ENCODE measurements around the gene RNF181. TPM values are rescaled to one million over a fixed set of nuclear protein-coding genes. Genes with fewer than 3 reads are reported as not detected.
"Not testable (repeated sequence)": the region's sequence is repeated elsewhere in the genome, so short reads cannot be mapped to it uniquely, and the experiment has no call there.

The RNF181 gene
- total RNA-seq, 1 experiment from 2014 or later = 398 TPM

- no peak for DNase-seq
- Histone ChIP-seq H3K4me1 (ENCODE audit: low read length) (peaks cover 27% of the 10 kb centered on the region), H4K20me1 (ENCODE audit: insufficient read depth, low read depth, low read length) (no peaks in the 10 kb centered on the region), H3K9me3 (ENCODE audit: low read length) (no peaks in the 10 kb centered on the region), H3K9ac (ENCODE audit: low read length) (no peak overlapping the region), H2AFZ (ENCODE audit: low read length) (no peak overlapping the region), H3K4me3 (ENCODE audit: low read length) (no peak overlapping the region), H3K9me2 (replicated peaks; ENCODE audit: insufficient read depth, low read length) (no peaks in the 10 kb centered on the region), H3K79me2 (ENCODE audit: low read length) (peaks cover 34% of the 10 kb centered on the region), H3K27me3 (ENCODE audit: low read length) (no peaks in the 10 kb centered on the region), H3K4me2 (ENCODE audit: low read depth, low read length, poor library complexity, severe bottlenecking) (no peak overlapping the region), H3K36me3 (ENCODE audit: insufficient read depth, low read length) (peaks cover 13% of the 10 kb centered on the region; the same call in 1 of the 2 replicates), H3K27ac (ENCODE audit: low read length) (no peak overlapping the region)
Observed at GRCh38 chr2:85607268-85608215, 12.0 kb downstream of the RNF181 start.

- DNase-seq = no peak
- Histone ChIP-seq H3K4me3 (ENCODE audit: low read length) (peak overlapping the region; percentile 81), H3K4me1 (ENCODE audit: low read length) (peaks cover 23% of the 10 kb centered on the region), H3K4me2 (ENCODE audit: low read depth, low read length, poor library complexity, severe bottlenecking) (peak overlapping the region; percentile 90), H2AFZ (ENCODE audit: low read length) (peak overlapping the region; percentile 58), H3K79me2 (ENCODE audit: low read length) (peaks cover 43% of the 10 kb centered on the region), H3K27ac (ENCODE audit: low read length) (peak overlapping the region; percentile 29; the same call in 1 of the 2 replicates), H3K27me3 (ENCODE audit: low read length) (no peaks in the 10 kb centered on the region), H3K9me2 (replicated peaks; ENCODE audit: insufficient read depth, low read length) (no peaks in the 10 kb centered on the region), H3K36me3 (ENCODE audit: insufficient read depth, low read length) (peaks cover 13% of the 10 kb centered on the region; the same call in 1 of the 2 replicates), H3K9me3 (ENCODE audit: low read length) (no peaks in the 10 kb centered on the region), H3K9ac (ENCODE audit: low read length) (peak overlapping the region; percentile 93), H4K20me1 (ENCODE audit: insufficient read depth, low read depth, low read length) (no peaks in the 10 kb centered on the region)
Observed at GRCh38 chr2:85611217-85611704, 15.7 kb downstream of the RNF181 start.

- peaks cover 13% of the 10 kb centered on the region; the same call in 1 of the 2 replicates for H3K36me3 ChIP-seq (ENCODE audit: insufficient read depth, low read length)
- H3K9me2 ChIP-seq (replicated peaks; ENCODE audit: insufficient read depth, low read length) = no peaks in the 10 kb centered on the region
- H3K4me1 ChIP-seq (ENCODE audit: low read length) = peaks cover 25% of the 10 kb centered on the region
- peak within 1 kb of the TSS; percentile 93 for H3K9ac ChIP-seq (ENCODE audit: low read length)
- peaks cover 3% of the 10 kb centered on the region for H4K20me1 ChIP-seq (ENCODE audit: insufficient read depth, low read depth, low read length)
- H3K4me2 ChIP-seq (ENCODE audit: low read depth, low read length, poor library complexity, severe bottlenecking) = peak within 1 kb of the TSS; percentile 90
- H2AFZ ChIP-seq (ENCODE audit: low read length) = peak within 1 kb of the TSS; percentile 58
- H3K27me3 ChIP-seq (ENCODE audit: low read length) = no peaks in the 10 kb centered on the region
- peak; percentile 99 for DNase-seq
- H3K9me3 ChIP-seq (ENCODE audit: low read length) = no peaks in the 10 kb centered on the region
- H3K79me2 ChIP-seq (ENCODE audit: low read length) = peaks cover 50% of the 10 kb centered on the region
- peak within 1 kb of the TSS; percentile 81 for H3K4me3 ChIP-seq (ENCODE audit: low read length)
- peak within 1 kb of the TSS; percentile 82 for H3K27ac ChIP-seq (ENCODE audit: low read length)
Observed at GRCh38 chr2:85611705-85612587, 16.4 kb downstream of the RNF181 start, which contains the start of gene C2orf68. Gene C2orf68, minus strand, starts transcription at chr2:85612066. Its CDS starts 82 bp downstream, at chr2:85611984.

- Histone ChIP-seq H3K4me3 (ENCODE audit: low read length) (no peak overlapping the region), H3K4me2 (ENCODE audit: low read depth, low read length, poor library complexity, severe bottlenecking) (no peak overlapping the region), H3K36me3 (ENCODE audit: insufficient read depth, low read length) (peaks cover 12% of the 10 kb centered on the region), H3K9ac (ENCODE audit: low read length) (no peak overlapping the region), H2AFZ (ENCODE audit: low read length) (no peak overlapping the region), H3K4me1 (ENCODE audit: low read length) (peaks cover 42% of the 10 kb centered on the region), H3K79me2 (ENCODE audit: low read length) (peaks cover 62% of the 10 kb centered on the region), H3K27ac (ENCODE audit: low read length) (no peak overlapping the region), H4K20me1 (ENCODE audit: insufficient read depth, low read depth, low read length) (peaks cover 18% of the 10 kb centered on the region), H3K27me3 (ENCODE audit: low read length) (no peaks in the 10 kb centered on the region), H3K9me2 (replicated peaks; ENCODE audit: insufficient read depth, low read length) (no peaks in the 10 kb centered on the region), H3K9me3 (ENCODE audit: low read length) (no peaks in the 10 kb centered on the region)
- no peak for DNase-seq
Observed at GRCh38 chr2:85613717-85614515, 18.4 kb downstream of the RNF181 start.

- Histone ChIP-seq H4K20me1 (ENCODE audit: insufficient read depth, low read depth, low read length) (peaks cover 25% of the 10 kb centered on the region), H3K79me2 (ENCODE audit: low read length) (peaks cover 66% of the 10 kb centered on the region), H3K36me3 (ENCODE audit: insufficient read depth, low read length) (peaks cover 19% of the 10 kb centered on the region), H3K4me1 (ENCODE audit: low read length) (peaks cover 48% of the 10 kb centered on the region)
- H3K27me3 ChIP-seq (ENCODE audit: low read length); H3K4me3 ChIP-seq (ENCODE audit: low read length); H3K27ac ChIP-seq (ENCODE audit: low read length); H3K4me2 ChIP-seq (ENCODE audit: low read depth, low read length, poor library complexity, severe bottlenecking); H3K9ac ChIP-seq (ENCODE audit: low read length); DNase-seq; H3K9me3 ChIP-seq (ENCODE audit: low read length); H2AFZ ChIP-seq (ENCODE audit: low read length); H3K9me2 ChIP-seq (replicated peaks; ENCODE audit: insufficient read depth, low read length): not testable (repeated sequence)
Observed at GRCh38 chr2:85614757-85615156, 19.2 kb downstream of the RNF181 start.

GRCh38 chr2:85615413-85615728 lies 19.8 kb downstream of the RNF181 start:
- Histone ChIP-seq H2AFZ (ENCODE audit: low read length) (no peak overlapping the region), H3K79me2 (ENCODE audit: low read length) (peaks cover 67% of the 10 kb centered on the region)

GRCh38 chr2:85617723-85618122 lies 22.2 kb downstream of the RNF181 start:
- Histone ChIP-seq H3K4me2 (ENCODE audit: low read depth, low read length, poor library complexity, severe bottlenecking) (peak overlapping the region; percentile 92), H4K20me1 (ENCODE audit: insufficient read depth, low read depth, low read length) (peaks cover 31% of the 10 kb centered on the region), H3K4me1 (ENCODE audit: low read length) (peaks cover 31% of the 10 kb centered on the region), H3K79me2 (ENCODE audit: low read length) (peaks cover 61% of the 10 kb centered on the region), H3K36me3 (ENCODE audit: insufficient read depth, low read length) (peaks cover 38% of the 10 kb centered on the region), H3K4me3 (ENCODE audit: low read length) (peak overlapping the region; percentile 93), H3K9ac (ENCODE audit: low read length) (peak overlapping the region; percentile 97)
- H3K27ac ChIP-seq (ENCODE audit: low read length); H2AFZ ChIP-seq (ENCODE audit: low read length); H3K27me3 ChIP-seq (ENCODE audit: low read length); H3K9me2 ChIP-seq (replicated peaks; ENCODE audit: insufficient read depth, low read length); H3K9me3 ChIP-seq (ENCODE audit: low read length); DNase-seq: not testable (repeated sequence)

More at GRCh38 chr2:85615413-85615728, 19.8 kb downstream of the RNF181 start:
- peaks cover 25% of the 10 kb centered on the region for H4K20me1 ChIP-seq (ENCODE audit: insufficient read depth, low read depth, low read length)
- H3K9me3 ChIP-seq (ENCODE audit: low read length) = no peaks in the 10 kb centered on the region
- no peak overlapping the region for H3K27ac ChIP-seq (ENCODE audit: low read length)
- H3K4me1 ChIP-seq (ENCODE audit: low read length) = peaks cover 46% of the 10 kb centered on the region
- peaks cover 21% of the 10 kb centered on the region for H3K36me3 ChIP-seq (ENCODE audit: insufficient read depth, low read length)
- H3K4me2 ChIP-seq (ENCODE audit: low read depth, low read length, poor library complexity, severe bottlenecking) = no peak overlapping the region
- no peak for DNase-seq
- H3K27me3 ChIP-seq (ENCODE audit: low read length) = no peaks in the 10 kb centered on the region
- no peaks in the 10 kb centered on the region for H3K9me2 ChIP-seq (replicated peaks; ENCODE audit: insufficient read depth, low read length)
- H3K4me3 ChIP-seq (ENCODE audit: low read length) = peak overlapping the region; percentile 93; the same call in 1 of the 2 replicates
- H3K9ac ChIP-seq (ENCODE audit: low read length) = no peak overlapping the region
